HepG2 (cell line): ENCODE data around the gene ENTPD1. TPM values are rescaled to one million over a fixed set of nuclear protein-coding genes. Genes with fewer than 3 reads are reported as not detected.

Source experiments
- FOXA3 ChIP-seq: IDR thresholded peaks from 2 replicates; pipeline ENCODE4 v1.6.1; 2016; ENCODE audit warnings: missing genetic modification reagents, missing compliant biosample characterization
- GATAD2A ChIP-seq: IDR thresholded peaks from 2 replicates; pipeline ENCODE4 v1.6.1; 2016
- HCFC1 ChIP-seq: fragments of 150-350 bp; IDR thresholded peaks from 2 replicates; pipeline ENCODE4 v1.6.1; 2014; ENCODE audit warnings: low read depth, low read length
- IKZF4 ChIP-seq: sonication (generic); formaldehyde crosslinking; IDR thresholded peaks from 2 replicates; pipeline ENCODE4 v1.5.1; 2020; ENCODE audit warnings: borderline replicate concordance, mild to moderate bottlenecking, low read depth, missing genetic modification reagents; ENCODE audit errors: not compliant biosample characterization
- IRF2 ChIP-seq: IDR thresholded peaks from 2 replicates; pipeline ENCODE4 v1.6.1; 2018; ENCODE audit warnings: missing genetic modification reagents, missing compliant biosample characterization
- KDM1A ChIP-seq: IDR thresholded peaks from 2 replicates; pipeline ENCODE4 v1.6.1; 2016; ENCODE audit warnings: missing compliant biosample characterization
- MATR3 ChIP-seq: sonication (generic); formaldehyde crosslinking; IDR thresholded peaks from 2 replicates; pipeline ENCODE4 v1.4.0; 2020; ENCODE audit warnings: missing genetic modification reagents
- PHF21A ChIP-seq: sonication (generic); formaldehyde crosslinking; IDR thresholded peaks from 2 replicates; pipeline ENCODE4 v1.5.0; 2020; ENCODE audit warnings: mild to moderate bottlenecking, missing genetic modification reagents
- PRDM10 ChIP-seq: sonication (generic); formaldehyde crosslinking; IDR thresholded peaks from 2 replicates; pipeline ENCODE4 v1.4.0; 2020; ENCODE audit warnings: low read depth, missing genetic modification reagents
- SCMH1 ChIP-seq: sonication (generic); formaldehyde crosslinking; IDR thresholded peaks from 2 replicates; pipeline ENCODE4 v1.9.0; 2021; ENCODE audit warnings: missing genetic modification reagents, mild to moderate bottlenecking, borderline replicate concordance
- SMC3 ChIP-seq: IDR thresholded peaks from 2 replicates; pipeline ENCODE4 v1.6.1; 2011; ENCODE audit warnings: low read length, improper control_type of control experiment
- XBP1 ChIP-seq: sonication (generic); formaldehyde crosslinking; IDR thresholded peaks from 2 replicates; pipeline ENCODE4 v1.5.0; 2020; ENCODE audit warnings: missing genetic modification reagents
- ZBTB10 ChIP-seq: sonication (generic); formaldehyde crosslinking; IDR thresholded peaks from 2 replicates; pipeline ENCODE4 v1.4.0; 2020; ENCODE audit warnings: missing genetic modification reagents, borderline replicate concordance
- ZBTB14 ChIP-seq: sonication (generic); formaldehyde crosslinking; IDR thresholded peaks from 2 replicates; pipeline ENCODE4 v1.4.0; 2020; ENCODE audit warnings: missing genetic modification reagents
- ZBTB46 ChIP-seq: sonication (generic); formaldehyde crosslinking; IDR thresholded peaks from 2 replicates; pipeline ENCODE4 v1.4.0; 2020; ENCODE audit warnings: mild to moderate bottlenecking, missing genetic modification reagents, borderline replicate concordance
- ZMAT3 ChIP-seq: sonication (generic); formaldehyde crosslinking; conservative IDR thresholded peaks from 2 replicates; pipeline ENCODE4 v1.7.0; 2021; ENCODE audit warnings: missing genetic modification reagents
- ZNF232 ChIP-seq: sonication (generic); formaldehyde crosslinking; IDR thresholded peaks from 2 replicates; pipeline ENCODE4 v1.4.0; 2020; ENCODE audit warnings: missing genetic modification reagents, borderline replicate concordance
- ZNF33A ChIP-seq: sonication (generic); formaldehyde crosslinking; IDR thresholded peaks from 2 replicates; pipeline ENCODE4 v1.5.1; 2020; ENCODE audit warnings: missing genetic modification reagents, mild to moderate bottlenecking, moderate library complexity, borderline replicate concordance
- ZNF451 ChIP-seq: sonication (generic); formaldehyde crosslinking; IDR thresholded peaks from 2 replicates; pipeline ENCODE4 v1.5.0; 2020; ENCODE audit warnings: mild to moderate bottlenecking, missing genetic modification reagents
- ZSCAN12 ChIP-seq: sonication (generic); formaldehyde crosslinking; IDR thresholded peaks from 2 replicates; pipeline ENCODE4 v1.9.0; 2021; ENCODE audit warnings: mild to moderate bottlenecking, missing genetic modification reagents
- ZSCAN5A ChIP-seq: sonication (generic); formaldehyde crosslinking; IDR thresholded peaks from 2 replicates; pipeline ENCODE4 v1.8.0; 2022; ENCODE audit warnings: mild to moderate bottlenecking, missing genetic modification reagents, borderline replicate concordance
- polyA plus RNA-seq, 8 experiments: library from polyadenylated mRNA; depleted of rRNA in 3 of 8; stranded (reverse) in 7 of 8; unstranded in 1 of 8; fragments of >200 nt; fragmentation: Illumina TruSeq in 4 of 8; extraction: Trizol in 4 of 8; gene quantifications; 2 replicates each; pipeline versions ENCODE4 v1.2.1 to v1.2.3, GENCODE V29; 2011 to 2016; ENCODE audit warnings: low read depth in 4 of 8, missing spikeins in 1 of 8, mixed read lengths in 1 of 8; ENCODE audit not compliant: insufficient read depth in 1 of 8
- total RNA-seq, 5 experiments: library from RNA; depleted of rRNA; stranded (reverse); fragments of >200 nt; fragmentation: Illumina TruSeq; extraction: Trizol; gene quantifications; 2 replicates each; pipeline ENCODE4 v1.2.3, GENCODE V29; 2016; ENCODE audit warnings: low read depth in 1 of 5

ENTPD1 gene
- total and polyA plus RNA-seq, 2 of the 13 experiments (the other 11 are each of a cell fraction or from before 2014, with no cell fraction given), result 0.07 TPM

- TF ChIP-seq ZBTB10 (CRISPR knock-in tag) (no peak), ZNF451 (CRISPR knock-in tag) (no peak), ZSCAN5A (CRISPR knock-in tag) (no peak), ZNF232 (CRISPR knock-in tag) (no peak), ZBTB46 (CRISPR knock-in tag) (no peak), KDM1A (CRISPR knock-in tag) (0 out of 2 replicates have a peak, but pooled peaks have one; percentile 79), MATR3 (no peak), SMC3 (no peak), GATAD2A (CRISPR knock-in tag) (peak; percentile 49; the same call in 1 of the 2 replicates), IKZF4 (no peak), SCMH1 (CRISPR knock-in tag) (no peak), ZBTB14 (CRISPR knock-in tag) (no peak), PRDM10 (CRISPR knock-in tag) (no peak), ZSCAN12 (CRISPR knock-in tag) (no peak), ZNF33A (CRISPR knock-in tag) (no peak), FOXA3 (CRISPR knock-in tag) (peak; percentile 94), ZMAT3 (CRISPR knock-in tag) (no peak), HCFC1 (no peak), XBP1 (CRISPR knock-in tag) (no peak), IRF2 (CRISPR knock-in tag) (peak; percentile 34; the same call in 1 of the 2 replicates), PHF21A (CRISPR knock-in tag) (no peak)
Observed at GRCh38 chr10:95818668-95819067, 62.7 kb downstream of the ENTPD1 start (continued).
